Measurements from ENCODE around the gene RENBP. TPM values are rescaled to one million over a fixed set of nuclear protein-coding genes. Genes with fewer than 3 reads are reported as not detected.

RENBP gene
- total and polyA plus RNA-seq, 4 experiments from 2014 or later: 0.65 to 21.3 (median 17.2) TPM; not detected in 1

- ChIA-PET POLR2A (ENCODE audit: partially characterized antibody) (interaction anchor here (1.4 to 13.7 kb wide), 3 partner anchors 8 to 64 kb away, joined by 4 to 222 read pairs (median 5); partner anchors contain the start of gene ARHGAP4), CTCF (ENCODE audit: partially characterized antibody) (interaction anchor here (1.6 kb wide), 1 partner anchor 47 kb away, joined by 3 read pairs; no protein-coding TSS in a partner anchor)
- intact Hi-C loops (cut with micrococcal nuclease): loop anchor here (5.0 kb wide), 1 partner anchor 86 kb away; no protein-coding TSS in a partner anchor
- Histone ChIP-seq H3K4me1 (ENCODE audit: insufficient read depth, low read length) (peaks cover 40% of the 10 kb centered on the region), H3K9me3 (ENCODE audit: control insufficient read depth in 1 of 2, low read length in 2 of 2) (no peaks in the 10 kb centered on the region), H3K27me3 (ENCODE audit: insufficient read depth, low read length) (no peaks in the 10 kb centered on the region), H3K27ac (ENCODE audit: low read depth, low read length) (no peak overlapping the region), H3K36me3 (ENCODE audit: insufficient read depth, low read length) (no peaks in the 10 kb centered on the region), H3K4me3 (ENCODE audit: low read length in 2 of 2) (no peak overlapping the region)
- Mint-ChIP-seq H3K4me1 (peaks cover 25 to 52% (median 35%) of the 10 kb centered on the region in 4 donors), H3K9me3 (no peaks in the 10 kb centered on the region), H3K27me3 (no peaks in the 10 kb centered on the region), H3K4me3 (peak overlapping the region in 7 of 8 donors; percentile 33 to 78 (median 62)), H3K36me3 (peaks cover 0 to 2% of the 10 kb centered on the region in 2 donors), H3K27ac (peak overlapping the region in 6 of 7 donors; percentile 24 to 88 (median 74))
- DNase-seq: no peak
Observed at GRCh38 chrX:153903238-153903980, 41.0 kb downstream of the RENBP start.

GRCh38 chrX:153902385-153902784 lies 42.1 kb downstream of the RENBP start:
- CTCF ChIA-PET (ENCODE audit: partially characterized antibody): no interaction called here
- DNase-seq: no peak
- POLR2A ChIA-PET (ENCODE audit: partially characterized antibody): interaction anchor here (13.7 kb wide), 1 partner anchor 20 kb away, joined by 222 read pairs; the partner anchor contains the start of gene ARHGAP4
- no peaks in the 10 kb centered on the region for H3K36me3 ChIP-seq (ENCODE audit: insufficient read depth, low read length)
- Mint-ChIP-seq H3K27ac (peak overlapping the region in 1 of 7 donors; percentile 67), H3K27me3 (no peaks in the 10 kb centered on the region), H3K9me3 (no peaks in the 10 kb centered on the region), H3K4me1 (peaks cover 25 to 52% (median 35%) of the 10 kb centered on the region in 4 donors), H3K36me3 (no peaks in the 10 kb centered on the region), H3K4me3 (no peak overlapping the region)
- peaks cover 40% of the 10 kb centered on the region for H3K4me1 ChIP-seq (ENCODE audit: insufficient read depth, low read length)
- H3K27me3 ChIP-seq (ENCODE audit: insufficient read depth, low read length): no peaks in the 10 kb centered on the region
- H3K9me3 ChIP-seq (ENCODE audit: control insufficient read depth in 1 of 2, low read length in 2 of 2): no peaks in the 10 kb centered on the region
- no peak overlapping the region for H3K4me3 ChIP-seq (ENCODE audit: low read length in 2 of 2)
- H3K27ac ChIP-seq (ENCODE audit: low read depth, low read length): no peak overlapping the region
- intact Hi-C loops (cut with micrococcal nuclease): loop anchor here (5.0 kb wide), 1 partner anchor 85 kb away; no protein-coding TSS in a partner anchor

- no peak overlapping the region for H3K4me3 ChIP-seq (ENCODE audit: low read length in 2 of 2)
- CTCF ChIA-PET (ENCODE audit: partially characterized antibody): no interaction called here
- POLR2A ChIA-PET (ENCODE audit: partially characterized antibody): interaction anchor here (1.4 kb wide), 1 partner anchor 18 kb away, joined by 3 read pairs; no protein-coding TSS in a partner anchor
- H3K27me3 ChIP-seq (ENCODE audit: insufficient read depth, low read length): no peaks in the 10 kb centered on the region
- H3K36me3 ChIP-seq (ENCODE audit: insufficient read depth, low read length): no peaks in the 10 kb centered on the region
- intact Hi-C loops (cut with micrococcal nuclease): loop anchor here (5.0 kb wide), 1 partner anchor 84 kb away; no protein-coding TSS in a partner anchor
- Mint-ChIP-seq H3K36me3 (no peaks in the 10 kb centered on the region), H3K4me3 (peak overlapping the region in 6 of 8 donors; percentile 23 to 86 (median 56)), H3K9me3 (peaks cover 0 to under 1% (median 0%) of the 10 kb centered on the region in 8 donors), H3K27ac (peak overlapping the region in 3 of 7 donors; percentile 67 to 87 (median 69)), H3K4me1 (peaks cover 25 to 52% (median 35%) of the 10 kb centered on the region in 4 donors), H3K27me3 (no peaks in the 10 kb centered on the region)
- no peak for DNase-seq
- H3K27ac ChIP-seq (ENCODE audit: low read depth, low read length): no peak overlapping the region
- H3K9me3 ChIP-seq (ENCODE audit: control insufficient read depth in 1 of 2, low read length in 2 of 2): no peaks in the 10 kb centered on the region
- H3K4me1 ChIP-seq (ENCODE audit: insufficient read depth, low read length): peaks cover 40% of the 10 kb centered on the region
Observed at GRCh38 chrX:153901753-153902140, 42.7 kb downstream of the RENBP start.

GRCh38 chrX:153900831-153901752 lies 43.4 kb downstream of the RENBP start:
- Histone ChIP-seq H3K4me1 (ENCODE audit: insufficient read depth, low read length) (peaks cover 40% of the 10 kb centered on the region), H3K27ac (ENCODE audit: low read depth, low read length) (no peak overlapping the region), H3K27me3 (ENCODE audit: insufficient read depth, low read length) (no peaks in the 10 kb centered on the region), H3K4me3 (ENCODE audit: low read length in 2 of 2) (no peak overlapping the region), H3K9me3 (ENCODE audit: control insufficient read depth in 1 of 2, low read length in 2 of 2) (no peaks in the 10 kb centered on the region), H3K36me3 (ENCODE audit: insufficient read depth, low read length) (no peaks in the 10 kb centered on the region)
- peaks cover 0 to 1% (median 0%) of the 10 kb centered on the region in 8 donors for H3K9me3 Mint-ChIP-seq
- H3K27me3 Mint-ChIP-seq: no peaks in the 10 kb centered on the region
- intact Hi-C loops (cut with micrococcal nuclease): loop anchor here (5.0 kb wide), 1 partner anchor 84 kb away; no protein-coding TSS in a partner anchor
- H3K4me1 Mint-ChIP-seq: peaks cover 24 to 47% (median 33%) of the 10 kb centered on the region in 4 donors
- H3K4me3 Mint-ChIP-seq: peak overlapping the region in 7 of 8 donors; percentile 57 to 86 (median 68)
- POLR2A ChIA-PET (ENCODE audit: partially characterized antibody): interaction anchor here (0.7 to 1.4 kb wide), 3 partner anchors 19 to 101 kb away, joined by 3 to 6 read pairs (median 3); no protein-coding TSS in a partner anchor
- CTCF ChIA-PET (ENCODE audit: partially characterized antibody): interaction anchor here (0.6 to 1.0 kb wide), 2 partner anchors 45 to 138 kb away, joined by 3 to 4 read pairs; no protein-coding TSS in a partner anchor
- H3K27ac Mint-ChIP-seq: peak overlapping the region in 6 of 7 donors; percentile 3 to 87 (median 72)
- DNase-seq: peak; percentile 57 to 80 (median 67)
- H3K36me3 Mint-ChIP-seq: no peaks in the 10 kb centered on the region

GRCh38 chrX:153897899-153898298 lies 46.5 kb downstream of the RENBP start:
- Mint-ChIP-seq H3K27me3 (no peaks in the 10 kb centered on the region), H3K9me3 (peaks cover 0 to 4% (median 0%) of the 10 kb centered on the region in 8 donors), H3K4me3 (no peak overlapping the region), H3K27ac (no peak overlapping the region), H3K36me3 (no peaks in the 10 kb centered on the region), H3K4me1 (peaks cover 12 to 22% (median 18%) of the 10 kb centered on the region in 4 donors)
- no peak for DNase-seq
- Histone ChIP-seq H3K36me3 (ENCODE audit: insufficient read depth, low read length) (no peaks in the 10 kb centered on the region), H3K9me3 (ENCODE audit: control insufficient read depth in 1 of 2, low read length in 2 of 2) (no peaks in the 10 kb centered on the region), H3K27ac (ENCODE audit: low read depth, low read length) (no peak overlapping the region), H3K4me1 (ENCODE audit: insufficient read depth, low read length) (peaks cover 17% of the 10 kb centered on the region), H3K4me3 (ENCODE audit: low read length in 2 of 2) (no peak overlapping the region), H3K27me3 (ENCODE audit: insufficient read depth, low read length) (no peaks in the 10 kb centered on the region)
- CTCF ChIA-PET (ENCODE audit: partially characterized antibody): no interaction called here
- POLR2A ChIA-PET (ENCODE audit: partially characterized antibody): interaction anchor here (1.1 kb wide), 1 partner anchor 12 kb away, joined by 4 read pairs; no protein-coding TSS in a partner anchor
- intact Hi-C loops (cut with micrococcal nuclease): no loop called here

- ChIA-PET POLR2A (ENCODE audit: partially characterized antibody) (no interaction called here), CTCF (ENCODE audit: partially characterized antibody) (no interaction called here)
- Mint-ChIP-seq H3K27me3 (peaks cover 3% of the 10 kb centered on the region in 2 donors), H3K36me3 (no peaks in the 10 kb centered on the region), H3K4me1 (peaks cover 0 to 10% (median under 1%) of the 10 kb centered on the region in 4 donors), H3K27ac (peak overlapping the region in 1 of 7 donors; percentile 64), H3K4me3 (no peak overlapping the region), H3K9me3 (peaks cover 0 to 4% (median 0%) of the 10 kb centered on the region in 8 donors)
- Histone ChIP-seq H3K27me3 (ENCODE audit: insufficient read depth, low read length) (peaks cover 5% of the 10 kb centered on the region), H3K9me3 (ENCODE audit: control insufficient read depth in 1 of 2, low read length in 2 of 2) (no peaks in the 10 kb centered on the region), H3K4me1 (ENCODE audit: insufficient read depth, low read length) (peaks cover 9% of the 10 kb centered on the region), H3K27ac (ENCODE audit: low read depth, low read length) (no peak overlapping the region), H3K36me3 (ENCODE audit: insufficient read depth, low read length) (no peaks in the 10 kb centered on the region), H3K4me3 (ENCODE audit: low read length in 2 of 2) (no peak overlapping the region)
- intact Hi-C loops (cut with micrococcal nuclease): loop anchor here (10.0 kb wide), 1 partner anchor 64 kb away; no protein-coding TSS in a partner anchor
- no peak for DNase-seq
Observed at GRCh38 chrX:153889123-153889522, 55.3 kb downstream of the RENBP start.
